Liver (tissue), 9 donors: ENCODE data around the gene DNMT3A. TPM values are rescaled to one million over a fixed set of nuclear protein-coding genes. Genes with fewer than 3 reads are reported as not detected.

Source experiments
- DNase-seq: peaks from one replicate; pipeline ENCODE4 v3.0.0-alpha.2; 2017; ENCODE audit warnings: low spot score
- H3K27ac ChIP-seq, 2 donors: one replicate each; pipeline ENCODE4 v1.7.0; 2013; ENCODE audit warnings: inconsistent platforms in 2 of 2, low read length in 2 of 2, control low read depth in 1 of 2, low read depth in 1 of 2, mild to moderate bottlenecking in 1 of 2
- H3K27me3 ChIP-seq, 4 donors: one replicate each; pipeline versions ENCODE4 v1.6.1 to v1.7.0; 2013; ENCODE audit warnings: low read length in 3 of 4, inconsistent platforms in 1 of 4, mild to moderate bottlenecking in 1 of 4, moderate library complexity in 1 of 4; ENCODE audit not compliant: control insufficient read depth in 4 of 4, insufficient read depth in 4 of 4
- H3K36me3 ChIP-seq, 4 donors: one replicate each; pipeline versions ENCODE4 v1.6.1 to v1.7.0; 2013; ENCODE audit warnings: low read length in 3 of 4, mild to moderate bottlenecking in 3 of 4, low read depth in 1 of 4, moderate library complexity in 1 of 4; ENCODE audit not compliant: control insufficient read depth in 4 of 4, insufficient read depth in 3 of 4
- H3K4me1 ChIP-seq, 4 donors: one replicate each; pipeline versions ENCODE4 v1.6.1 to v1.7.0; 2013; ENCODE audit warnings: low read length in 3 of 4, mild to moderate bottlenecking in 3 of 4, moderate library complexity in 1 of 4; ENCODE audit not compliant: control insufficient read depth in 4 of 4, insufficient read depth in 4 of 4
- H3K4me3 ChIP-seq, 3 donors: one replicate each; pipeline versions ENCODE4 v1.6.1 to v1.7.0; 2013; ENCODE audit warnings: low read length in 3 of 3, control low read depth in 1 of 3, low read depth in 1 of 3, mild to moderate bottlenecking in 1 of 3
- H3K9ac ChIP-seq, 2 donors: one replicate each; pipeline ENCODE4 v1.7.0; 2013; ENCODE audit warnings: low read length in 2 of 2, mild to moderate bottlenecking in 2 of 2, moderate library complexity in 2 of 2, control low read depth in 1 of 2, low read depth in 1 of 2
- H3K9me3 ChIP-seq, 4 donors: one replicate each; pipeline versions ENCODE4 v1.6.1 to v1.7.0; 2013; ENCODE audit warnings: low read length in 3 of 4; ENCODE audit not compliant: control insufficient read depth in 4 of 4
- EGR1 ChIP-seq, 2 donors: IDR thresholded peaks; 2 replicates each; pipeline ENCODE4 v1.6.1; 2016 to 2018; ENCODE audit warnings: antibody characterized with exemption in 2 of 2, low read depth in 2 of 2
- FOXA1 ChIP-seq: IDR thresholded peaks from 2 replicates; pipeline ENCODE4 v1.6.1; 2016; ENCODE audit warnings: antibody characterized with exemption
- FOXA2 ChIP-seq: IDR thresholded peaks from 2 replicates; pipeline ENCODE4 v1.6.1; 2016; ENCODE audit warnings: antibody characterized with exemption
- GABPA ChIP-seq, 2 donors: IDR thresholded peaks in 1 of 2; conservative IDR thresholded peaks in 1 of 2; 2 replicates each; pipeline ENCODE4 v1.6.1; 2016; ENCODE audit warnings: antibody characterized with exemption in 2 of 2, mild to moderate bottlenecking in 1 of 2, moderate library complexity in 1 of 2
- HNF4A ChIP-seq, 2 donors: conservative IDR thresholded peaks; 2 replicates each; pipeline ENCODE4 v1.6.1; 2016; ENCODE audit warnings: antibody characterized with exemption in 2 of 2, mild to moderate bottlenecking in 2 of 2
- HNF4G ChIP-seq: IDR thresholded peaks from 2 replicates; pipeline ENCODE4 v1.6.1; 2016; ENCODE audit warnings: antibody characterized with exemption
- JUND ChIP-seq, 2 donors: IDR thresholded peaks; 2 replicates each; pipeline ENCODE4 v1.6.1; 2016; ENCODE audit warnings: antibody characterized with exemption in 2 of 2
- MAX ChIP-seq: IDR thresholded peaks from 2 replicates; pipeline ENCODE4 v1.6.1; 2016; ENCODE audit warnings: antibody characterized with exemption
- NR2F2 ChIP-seq: IDR thresholded peaks from 2 replicates; pipeline ENCODE4 v1.6.1; 2016; ENCODE audit warnings: antibody characterized with exemption
- RAD21 ChIP-seq, 2 donors: IDR thresholded peaks; 2 replicates each; pipeline ENCODE4 v1.6.1; 2016; ENCODE audit warnings: antibody characterized with exemption in 2 of 2, mild to moderate bottlenecking in 2 of 2
- RXRA ChIP-seq, 2 donors: IDR thresholded peaks; 2 replicates each; pipeline ENCODE4 v1.6.1; 2017 to 2018; ENCODE audit warnings: antibody characterized with exemption in 2 of 2, mild to moderate bottlenecking in 1 of 2
- SP1 ChIP-seq: IDR thresholded peaks from 2 replicates; pipeline ENCODE4 v1.6.1; 2018; ENCODE audit warnings: antibody characterized with exemption, mild to moderate bottlenecking
- TAF1 ChIP-seq: conservative IDR thresholded peaks from 2 replicates; pipeline ENCODE4 v1.6.1; 2016; ENCODE audit warnings: antibody characterized with exemption, mild to moderate bottlenecking
- YY1 ChIP-seq: IDR thresholded peaks from 2 replicates; pipeline ENCODE4 v1.6.1; 2016; ENCODE audit warnings: antibody characterized with exemption, mild to moderate bottlenecking
- ZBTB33 ChIP-seq: IDR thresholded peaks from 2 replicates; pipeline ENCODE4 v1.6.1; 2016; ENCODE audit warnings: antibody characterized with exemption
- WGBS: extraction: QIAGEN DNeasy Blood & Tissue Kit; methylation state at CpG from one replicate; pipeline ENCODE4 v1.1.7; 2013; 5-methylcytosine and 5-hydroxymethylcytosine counted together
- polyA plus RNA-seq, 2 donors: library from polyadenylated mRNA; stranded (reverse) in 1 of 2; unstranded in 1 of 2; fragments of 200-250 nt in 1 of 2; fragments of >200 nt in 1 of 2; fragmentation: Nextera tagmentation in 1 of 2; extraction: Ambion mirVana in 1 of 2; gene quantifications; one replicate each; pipeline versions ENCODE4 v1.2.1 to v1.2.3, GENCODE V29; 2013 to 2015
- total RNA-seq, 2 donors: library from RNA; depleted of rRNA; stranded (reverse); fragments of >200 nt; gene quantifications; one replicate each; pipeline ENCODE4 v1.2.3, GENCODE V29; 2014
- TF ChIP-seq, protein P1 (sequence below): fragments of 150-350 bp; IDR thresholded peaks from 2 replicates; pipeline ENCODE4 v1.5.1; 2017; ENCODE audit warnings: improper control_type of control experiment, low read depth, low read length; ENCODE audit not compliant: missing input control
- TF ChIP-seq, protein P2 (sequence below): IDR thresholded peaks from 2 replicates; pipeline ENCODE4 v1.6.1; 2016; ENCODE audit warnings: antibody characterized with exemption, mild to moderate bottlenecking
- TF ChIP-seq, protein P3 (sequence below): IDR thresholded peaks from 2 replicates; pipeline ENCODE4 v1.6.1; 2016; ENCODE audit warnings: antibody characterized with exemption
- donor health status: healthy.
- donor health status: healthy.
- donor health status: healthy.
- donor health status: healthy.
- donor health status: healthy.

Gene DNMT3A
- total and polyA plus RNA-seq, 4 donors: 3.5 to 24.2 (median 8.1) TPM

GRCh38 chr2:25358249-25358815 lies 16.6 kb upstream of the DNMT3A start:
- H3K4me3 ChIP-seq: no peak overlapping the region
- TF ChIP-seq ZBTB33: no peak
- TF ChIP-seq YY1: no peak
- TF ChIP-seq, protein P1, sequence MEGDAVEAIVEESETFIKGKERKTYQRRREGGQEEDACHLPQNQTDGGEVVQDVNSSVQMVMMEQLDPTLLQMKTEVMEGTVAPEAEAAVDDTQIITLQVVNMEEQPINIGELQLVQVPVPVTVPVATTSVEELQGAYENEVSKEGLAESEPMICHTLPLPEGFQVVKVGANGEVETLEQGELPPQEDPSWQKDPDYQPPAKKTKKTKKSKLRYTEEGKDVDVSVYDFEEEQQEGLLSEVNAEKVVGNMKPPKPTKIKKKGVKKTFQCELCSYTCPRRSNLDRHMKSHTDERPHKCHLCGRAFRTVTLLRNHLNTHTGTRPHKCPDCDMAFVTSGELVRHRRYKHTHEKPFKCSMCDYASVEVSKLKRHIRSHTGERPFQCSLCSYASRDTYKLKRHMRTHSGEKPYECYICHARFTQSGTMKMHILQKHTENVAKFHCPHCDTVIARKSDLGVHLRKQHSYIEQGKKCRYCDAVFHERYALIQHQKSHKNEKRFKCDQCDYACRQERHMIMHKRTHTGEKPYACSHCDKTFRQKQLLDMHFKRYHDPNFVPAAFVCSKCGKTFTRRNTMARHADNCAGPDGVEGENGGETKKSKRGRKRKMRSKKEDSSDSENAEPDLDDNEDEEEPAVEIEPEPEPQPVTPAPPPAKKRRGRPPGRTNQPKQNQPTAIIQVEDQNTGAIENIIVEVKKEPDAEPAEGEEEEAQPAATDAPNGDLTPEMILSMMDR: no peak
- no peak for TF ChIP-seq GABPA (IDR thresholded peaks at IDR 0.05 in 1 of 2, conservative IDR thresholded peaks at IDR 0.05 in 1 of 2)
- TF ChIP-seq RAD21 (IDR thresholded peaks at IDR 0.05): no peak
- TF ChIP-seq HNF4A (conservative IDR thresholded peaks at IDR 0.05): no peak
- TF ChIP-seq MAX: no peak
- TF ChIP-seq, protein P2, sequence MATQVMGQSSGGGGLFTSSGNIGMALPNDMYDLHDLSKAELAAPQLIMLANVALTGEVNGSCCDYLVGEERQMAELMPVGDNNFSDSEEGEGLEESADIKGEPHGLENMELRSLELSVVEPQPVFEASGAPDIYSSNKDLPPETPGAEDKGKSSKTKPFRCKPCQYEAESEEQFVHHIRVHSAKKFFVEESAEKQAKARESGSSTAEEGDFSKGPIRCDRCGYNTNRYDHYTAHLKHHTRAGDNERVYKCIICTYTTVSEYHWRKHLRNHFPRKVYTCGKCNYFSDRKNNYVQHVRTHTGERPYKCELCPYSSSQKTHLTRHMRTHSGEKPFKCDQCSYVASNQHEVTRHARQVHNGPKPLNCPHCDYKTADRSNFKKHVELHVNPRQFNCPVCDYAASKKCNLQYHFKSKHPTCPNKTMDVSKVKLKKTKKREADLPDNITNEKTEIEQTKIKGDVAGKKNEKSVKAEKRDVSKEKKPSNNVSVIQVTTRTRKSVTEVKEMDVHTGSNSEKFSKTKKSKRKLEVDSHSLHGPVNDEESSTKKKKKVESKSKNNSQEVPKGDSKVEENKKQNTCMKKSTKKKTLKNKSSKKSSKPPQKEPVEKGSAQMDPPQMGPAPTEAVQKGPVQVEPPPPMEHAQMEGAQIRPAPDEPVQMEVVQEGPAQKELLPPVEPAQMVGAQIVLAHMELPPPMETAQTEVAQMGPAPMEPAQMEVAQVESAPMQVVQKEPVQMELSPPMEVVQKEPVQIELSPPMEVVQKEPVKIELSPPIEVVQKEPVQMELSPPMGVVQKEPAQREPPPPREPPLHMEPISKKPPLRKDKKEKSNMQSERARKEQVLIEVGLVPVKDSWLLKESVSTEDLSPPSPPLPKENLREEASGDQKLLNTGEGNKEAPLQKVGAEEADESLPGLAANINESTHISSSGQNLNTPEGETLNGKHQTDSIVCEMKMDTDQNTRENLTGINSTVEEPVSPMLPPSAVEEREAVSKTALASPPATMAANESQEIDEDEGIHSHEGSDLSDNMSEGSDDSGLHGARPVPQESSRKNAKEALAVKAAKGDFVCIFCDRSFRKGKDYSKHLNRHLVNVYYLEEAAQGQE: no peak
- no peak for TF ChIP-seq FOXA2
- TF ChIP-seq, protein P3, sequence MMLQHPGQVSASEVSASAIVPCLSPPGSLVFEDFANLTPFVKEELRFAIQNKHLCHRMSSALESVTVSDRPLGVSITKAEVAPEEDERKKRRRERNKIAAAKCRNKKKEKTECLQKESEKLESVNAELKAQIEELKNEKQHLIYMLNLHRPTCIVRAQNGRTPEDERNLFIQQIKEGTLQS: no peak
- TF ChIP-seq RXRA (IDR thresholded peaks at IDR 0.05): no peak
- TF ChIP-seq TAF1: no peak
- no peak for TF ChIP-seq SP1
- no peak for TF ChIP-seq NR2F2
- no peak for TF ChIP-seq JUND (IDR thresholded peaks at IDR 0.05)
- TF ChIP-seq HNF4G: no peak
- no peak for TF ChIP-seq FOXA1
- TF ChIP-seq EGR1 (IDR thresholded peaks at IDR 0.05; ENCODE audit: low read depth in 2 of 2): no peak
- H3K4me1 ChIP-seq: peaks cover 0 to 3% (median 1%) of the 10 kb centered on the region in 4 donors
- H3K27ac ChIP-seq: no peak overlapping the region
- WGBS: 94% methylated on average over 6 of the region's 6 CpGs
- H3K27me3 ChIP-seq: no peaks in the 10 kb centered on the region
- no peaks in the 10 kb centered on the region for H3K36me3 ChIP-seq
- DNase-seq: no peak
- H3K9ac ChIP-seq: no peak overlapping the region
- H3K9me3 ChIP-seq: no peaks in the 10 kb centered on the region
